ENCODE results near the gene FOXM1.

- TF ChIP-seq BHLHE40 (IDR thresholded peaks at IDR 0.05; ENCODE audit: borderline replicate concordance), result no peak
- no peak for TF ChIP-seq SP1 (IDR thresholded peaks at IDR 0.05)
- no peak for TF ChIP-seq ELF4 (IDR thresholded peaks at IDR 0.05)
- TF ChIP-seq ARNT (IDR thresholded peaks at IDR 0.05), result no peak
Measured at GRCh38 chr12:2811801-2812200, 65.2 kb downstream of the FOXM1 start.
